OCI-LY1 (cell line): ENCODE data around the gene SPSB1.

Experiments used
- H2AFZ ChIP-seq: fragments of 200-600 bp; sonication (generic), shearing (Covaris generic); 2 replicates; pipeline ENCODE4 v1.6.0; 2014; ENCODE audit warnings: antibody characterized with exemption, mild to moderate bottlenecking, low read length
- H3F3A ChIP-seq: fragments of 200-600 bp; sonication (generic), shearing (Covaris generic); 2 replicates; pipeline ENCODE4 v1.6.0; 2014; ENCODE audit warnings: mild to moderate bottlenecking, antibody characterized with exemption, low read length, moderate library complexity; ENCODE audit not compliant: insufficient read depth
- H3K27ac ChIP-seq: fragments of 200-600 bp; sonication (generic); 2 replicates; pipeline ENCODE4 v1.5.1; 2014; ENCODE audit warnings: low read length, mixed run types, mild to moderate bottlenecking, low read depth; ENCODE audit not compliant: poor library complexity, severe bottlenecking
- H3K27me3 ChIP-seq: fragments of 200-600 bp; sonication (generic); 2 replicates; pipeline ENCODE4 v1.6.0; 2014; ENCODE audit warnings: antibody characterized with exemption, mild to moderate bottlenecking, low read length, moderate library complexity; ENCODE audit not compliant: insufficient read depth
- H3K36me3 ChIP-seq: fragments of 200-600 bp; sonication (generic); 2 replicates; pipeline ENCODE4 v1.6.1; 2014; ENCODE audit warnings: mild to moderate bottlenecking, antibody characterized with exemption, low read length, moderate library complexity, mixed read lengths; ENCODE audit not compliant: insufficient read depth
- H3K4me1 ChIP-seq: fragments of 200-600 bp; sonication (generic); 2 replicates; pipeline ENCODE4 v1.5.1; 2014; ENCODE audit warnings: mild to moderate bottlenecking, low read length, moderate library complexity; ENCODE audit not compliant: insufficient read depth, severe bottlenecking
- H3K4me2 ChIP-seq: fragments of 200-600 bp; sonication (generic), shearing (Covaris generic); 2 replicates; pipeline ENCODE4 v1.6.1; 2014; ENCODE audit warnings: low read length
- H3K4me3 ChIP-seq: fragments of 200-600 bp; sonication (generic); 2 replicates; pipeline ENCODE4 v1.5.1; 2014; ENCODE audit warnings: low read length, low read depth, mild to moderate bottlenecking, mixed read lengths; ENCODE audit not compliant: poor library complexity, severe bottlenecking
- H3K79me2 ChIP-seq: fragments of 200-600 bp; shearing (Covaris generic); 2 replicates; pipeline ENCODE4 v1.6.1; 2016; ENCODE audit warnings: mixed run types, low read length, mixed read lengths; ENCODE audit not compliant: insufficient read depth
- H3K9ac ChIP-seq: fragments of 200-600 bp; sonication (generic), shearing (Covaris generic); 2 replicates; pipeline ENCODE4 v1.6.1; 2014; ENCODE audit warnings: mild to moderate bottlenecking, low read length, mixed read lengths
- H3K9me2 ChIP-seq: fragments of 200-600 bp; sonication (generic), shearing (Covaris generic); 2 replicates; pipeline ENCODE4 v1.6.1; 2014; ENCODE audit warnings: low read depth, mild to moderate bottlenecking, low read length, mixed read lengths
- H3K9me3 ChIP-seq: fragments of 200-600 bp; shearing (Covaris generic); 2 replicates; pipeline ENCODE4 v1.6.1; 2014; ENCODE audit warnings: low read length, mixed read lengths
- H4K20me1 ChIP-seq: fragments of 200-600 bp; sonication (generic), shearing (Covaris generic); 2 replicates; pipeline ENCODE4 v1.6.0; 2016; ENCODE audit warnings: mild to moderate bottlenecking, low read length; ENCODE audit not compliant: insufficient read depth
- CTCF ChIP-seq: fragments of 200-600 bp; sonication (generic), shearing (Covaris generic); IDR thresholded peaks from 2 replicates; pipeline ENCODE4 v1.5.1; 2017; ENCODE audit warnings: mild to moderate bottlenecking, antibody characterized with exemption, low read length, moderate library complexity, mixed read lengths
- EZH2 ChIP-seq: fragments of 200-600 bp; sonication (generic), shearing (Covaris generic); IDR thresholded peaks from 2 replicates; pipeline ENCODE4 v1.8.0; 2017; ENCODE audit warnings: borderline replicate concordance, mixed run types, mild to moderate bottlenecking, antibody characterized with exemption, low read length, moderate library complexity, mixed read lengths

The SPSB1 gene

GRCh38 chr1:9269078-9269501 is 23.6 kb upstream of the SPSB1 start:
- Histone ChIP-seq H2AFZ (no peak overlapping the region), H3K27ac (no peak overlapping the region), H3K4me1 (no peaks in the 10 kb centered on the region), H3K36me3 (no peaks in the 10 kb centered on the region), H3K9me3 (no peaks in the 10 kb centered on the region), H3K4me2 (no peak overlapping the region), H3K4me3 (no peak overlapping the region), H3K79me2 (no peaks in the 10 kb centered on the region), H3F3A (no peaks in the 10 kb centered on the region), H3K27me3 (no peaks in the 10 kb centered on the region), H3K9ac (no peak overlapping the region), H4K20me1 (no peaks in the 10 kb centered on the region), H3K9me2 (no peaks in the 10 kb centered on the region)
- TF ChIP-seq EZH2 = no peak
- TF ChIP-seq CTCF = no peak

GRCh38 chr1:9269721-9270120 is 23.0 kb upstream of the SPSB1 start:
- H3K4me2 ChIP-seq = no peak overlapping the region
- no peaks in the 10 kb centered on the region for H3K9me2 ChIP-seq
- TF ChIP-seq CTCF (no peak), EZH2 (no peak)
- no peak overlapping the region for H3K4me3 ChIP-seq
- H3K27me3 ChIP-seq = no peaks in the 10 kb centered on the region
- H3K9me3 ChIP-seq = no peaks in the 10 kb centered on the region
- H3K36me3 ChIP-seq = no peaks in the 10 kb centered on the region
- H3F3A ChIP-seq = no peaks in the 10 kb centered on the region
- no peak overlapping the region for H3K27ac ChIP-seq
- no peak overlapping the region for H2AFZ ChIP-seq
- H3K9ac ChIP-seq = no peak overlapping the region
- H4K20me1 ChIP-seq = no peaks in the 10 kb centered on the region
- H3K4me1 ChIP-seq = no peaks in the 10 kb centered on the region
- no peaks in the 10 kb centered on the region for H3K79me2 ChIP-seq

- no peaks in the 10 kb centered on the region for H3K4me1 ChIP-seq
- H4K20me1 ChIP-seq = no peaks in the 10 kb centered on the region
- no peak overlapping the region for H3K4me3 ChIP-seq
- no peaks in the 10 kb centered on the region for H3K9me2 ChIP-seq
- no peak overlapping the region for H3K9ac ChIP-seq
- no peak overlapping the region for H3K27ac ChIP-seq
- H3K27me3 ChIP-seq = no peaks in the 10 kb centered on the region
- TF ChIP-seq CTCF (no peak), EZH2 (no peak)
- no peaks in the 10 kb centered on the region for H3K36me3 ChIP-seq
- H3K4me2 ChIP-seq = no peak overlapping the region
- no peaks in the 10 kb centered on the region for H3F3A ChIP-seq
- H3K9me3 ChIP-seq = no peaks in the 10 kb centered on the region
- no peaks in the 10 kb centered on the region for H3K79me2 ChIP-seq
- H2AFZ ChIP-seq = no peak overlapping the region
These were observed 22.3 kb upstream of the SPSB1 start for GRCh38 chr1:9270290-9270883.
